Activated effector memory CD4-positive, alpha-beta T cell treated with Interleukin-2 at 50 U/mL for 16 hours (primary cell): ENCODE results near the gene FAM219A.
"Not testable (repeated sequence)": the region's sequence is repeated elsewhere in the genome, so short reads cannot be mapped to it uniquely, and the experiment has no call there.

Experiments used
- DNase-seq: peaks from one replicate; pipeline ENCODE4 v3.0.0-alpha.2; 2020

The FAM219A gene

GRCh38 chr9:34440017-34440416, 18.4 kb downstream of the FAM219A start:
- no peak for DNase-seq

DNA sequence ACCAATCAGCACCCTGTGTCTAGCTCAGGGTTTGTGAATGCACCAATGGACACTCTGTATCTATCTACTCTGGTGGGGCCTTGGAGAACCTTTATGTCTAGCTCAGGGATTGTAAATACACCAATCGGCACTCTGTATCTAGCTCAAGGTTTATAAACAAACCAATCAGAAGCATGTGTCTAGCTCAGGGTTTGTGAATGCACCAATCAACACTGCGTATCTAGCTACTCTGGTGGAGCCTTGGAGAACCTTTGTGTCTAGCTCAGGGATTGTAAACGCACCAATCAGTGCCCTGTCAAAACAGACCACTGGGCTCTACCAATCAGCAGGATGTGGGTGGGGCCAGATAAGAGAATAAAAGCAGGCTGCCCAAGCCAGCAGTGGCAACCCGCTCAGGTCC, 19.9 kb downstream of the FAM219A start:
- DNase-seq, result not testable (repeated sequence)

DNA sequence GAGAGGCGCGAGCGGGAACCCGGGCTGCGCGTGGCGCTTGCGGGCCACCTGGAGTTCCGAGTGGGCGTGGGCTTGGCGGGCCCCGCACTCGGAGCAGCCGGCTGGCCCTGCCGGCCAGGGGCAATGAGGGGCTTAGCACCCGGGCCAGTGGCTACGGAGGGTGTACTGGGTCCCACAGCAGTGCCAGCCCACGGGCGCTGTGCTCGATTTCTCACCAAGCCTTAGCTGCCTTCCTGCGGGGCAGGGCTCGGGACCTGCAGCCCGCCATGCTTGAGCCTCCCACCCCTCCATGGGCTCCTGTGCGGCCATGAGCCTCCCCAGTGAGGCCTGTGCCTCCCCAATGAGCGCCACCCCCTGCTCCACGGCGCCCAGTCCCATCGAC, 20.5 kb downstream of the FAM219A start:
- not testable (repeated sequence) for DNase-seq

DNA sequence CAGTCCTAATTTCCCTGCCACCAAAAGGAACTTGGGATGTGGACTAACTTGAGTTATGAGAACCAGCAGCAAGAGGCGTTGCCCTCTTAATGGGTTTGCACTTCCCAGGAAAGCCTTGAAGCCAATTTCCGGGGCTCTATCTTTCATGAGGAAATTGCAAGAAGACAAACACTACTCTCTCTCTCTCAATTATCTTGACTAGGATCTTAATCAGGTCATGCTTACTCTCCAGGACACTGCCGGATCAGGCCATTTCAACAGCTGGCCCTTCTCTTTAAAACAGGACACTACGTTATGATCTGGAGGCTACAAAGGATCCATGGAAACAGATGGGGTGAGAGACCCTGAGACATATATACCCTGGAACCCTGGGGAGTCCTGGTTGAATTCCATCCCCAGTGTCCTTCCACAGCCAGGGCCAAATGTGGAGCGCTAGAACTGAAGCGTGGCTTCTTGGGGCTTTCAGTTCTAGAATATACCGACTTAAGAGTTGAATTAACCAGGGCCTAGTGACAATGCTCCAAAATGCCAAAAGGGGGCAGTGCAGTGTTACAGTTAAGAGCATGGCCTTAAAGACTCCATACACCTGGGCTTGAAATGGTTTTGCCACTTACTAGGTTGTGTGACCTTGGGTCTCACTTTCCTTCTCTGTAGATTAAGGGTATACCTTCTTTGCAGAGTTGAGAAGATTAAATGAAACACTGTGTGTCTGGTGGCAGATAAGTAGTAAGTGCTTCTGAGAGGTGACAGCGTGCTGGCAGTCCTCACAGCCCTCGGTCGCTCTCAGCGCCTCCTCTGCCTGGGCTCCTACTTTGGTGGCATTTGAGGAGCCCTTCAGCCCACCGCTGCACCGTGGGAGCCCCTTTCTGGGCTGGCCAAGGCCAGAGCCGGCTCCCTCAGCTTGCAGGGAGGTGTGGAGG, 21.1 kb downstream of the FAM219A start:
- peak; percentile 21 for DNase-seq

- DNase-seq, result no peak
These were observed 26.7 kb downstream of the FAM219A start for GRCh38 chr9:34431667-34432066.

DNA sequence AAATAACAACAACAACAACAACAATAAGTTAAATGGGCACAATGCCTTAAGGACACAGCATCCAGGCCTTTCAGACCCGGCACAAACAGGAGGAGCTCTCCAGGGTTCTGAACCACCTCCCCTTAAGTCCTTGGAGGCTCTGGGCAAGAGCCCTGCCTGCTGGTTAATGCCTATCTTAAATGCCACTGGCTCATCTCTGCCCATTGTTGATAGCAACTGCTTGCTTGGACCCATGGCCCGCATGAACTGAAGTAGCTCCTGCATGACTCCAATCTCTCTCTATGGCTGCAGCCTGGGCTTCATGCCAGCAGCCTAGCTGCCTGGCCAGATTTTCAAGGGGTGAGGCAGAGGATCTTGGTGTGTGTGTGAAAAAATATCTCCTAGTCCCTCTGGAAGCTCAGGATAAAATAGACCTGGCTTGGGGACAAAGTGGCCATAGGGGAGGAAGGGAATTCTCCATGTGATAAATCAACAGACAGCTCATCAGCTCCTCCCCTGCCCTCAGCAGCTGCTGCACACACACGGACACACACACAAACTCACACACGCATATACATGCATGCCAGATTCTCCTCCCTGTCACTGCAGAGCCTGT, 27.4 kb downstream of the FAM219A start:
- DNase-seq, result no peak

GRCh38 chr9:34428325-34428958, 29.9 kb downstream of the FAM219A start:
- DNase-seq, result no peak

GRCh38 chr9:34426347-34427074, 31.9 kb downstream of the FAM219A start:
- no peak for DNase-seq

- DNase-seq, result no peak
These were observed 38.5 kb downstream of the FAM219A start for GRCh38 chr9:34419716-34420504.

GRCh38 chr9:34417734-34418133, 40.6 kb downstream of the FAM219A start:
- no peak for DNase-seq

DNA sequence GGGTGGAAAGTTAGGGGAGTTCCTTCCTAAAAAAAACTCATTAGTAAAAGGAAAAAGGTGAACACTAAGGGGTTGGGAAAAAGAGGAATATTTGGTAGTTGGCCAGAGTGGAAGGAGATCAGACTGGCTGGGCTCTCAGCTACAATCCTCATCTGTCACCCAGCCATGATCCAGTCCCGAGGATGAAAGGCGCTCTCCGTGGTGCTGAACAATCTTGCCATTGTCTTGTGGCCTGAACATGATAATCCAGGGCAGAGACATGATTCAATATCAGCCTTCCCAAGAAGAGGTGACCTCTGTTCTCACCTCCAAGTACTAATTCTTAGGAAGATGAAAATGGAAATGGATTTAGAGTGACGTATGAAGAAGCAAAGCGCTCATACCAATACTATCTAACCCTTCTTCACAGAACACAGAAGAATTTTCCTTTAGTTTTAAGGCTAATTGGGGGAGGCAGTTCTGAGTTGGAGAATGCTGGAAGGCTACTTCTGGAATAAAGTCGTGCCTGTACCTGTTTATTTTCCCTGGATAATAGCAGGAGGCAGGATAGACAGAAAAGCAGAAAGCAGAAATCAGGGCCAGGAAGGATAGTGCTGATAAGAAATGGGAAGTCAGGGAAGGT, 45.0 kb downstream of the FAM219A start:
- DNase-seq, result no peak

GRCh38 chr9:34412336-34412735, 46.0 kb downstream of the FAM219A start:
- DNase-seq, result no peak

DNA sequence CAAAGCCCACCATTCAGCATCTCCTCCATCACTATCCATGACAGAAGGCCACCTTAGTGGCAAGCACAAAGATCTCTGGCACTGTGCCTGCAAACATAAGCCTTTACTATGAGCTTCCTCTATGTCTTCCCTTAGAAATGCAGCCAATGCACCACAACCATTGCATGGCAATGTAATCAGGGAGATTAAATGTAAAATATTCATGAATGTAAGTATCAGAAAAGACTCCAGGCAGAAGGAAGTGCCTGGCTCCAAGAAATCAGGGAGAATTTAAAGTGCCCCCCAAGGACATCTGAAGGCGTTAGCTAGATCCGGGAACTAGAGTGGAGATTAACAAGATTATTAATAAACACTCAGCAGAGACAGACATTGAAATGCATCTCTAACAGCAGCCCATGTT, 49.2 kb downstream of the FAM219A start:
- no peak for DNase-seq

DNA sequence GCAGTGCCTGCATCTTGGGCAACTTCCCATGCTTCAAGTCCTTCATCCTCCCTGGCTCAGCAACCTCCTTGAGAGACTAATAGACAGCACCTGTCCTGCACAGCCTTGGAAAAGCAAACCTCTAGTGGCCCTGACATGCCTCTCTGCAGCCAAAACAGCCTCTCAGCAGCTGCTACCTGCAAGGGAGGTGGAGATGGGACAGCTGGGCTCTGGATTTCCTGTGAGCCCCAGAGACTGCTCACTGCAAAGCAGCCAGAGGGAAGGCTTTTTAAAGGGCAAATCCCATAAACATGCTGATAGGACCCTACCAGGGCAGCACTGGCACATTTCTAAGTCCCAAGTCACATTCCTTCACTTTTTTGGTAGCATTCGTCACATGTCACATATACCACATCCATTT, 50.2 kb downstream of the FAM219A start:
- no peak for DNase-seq

DNA sequence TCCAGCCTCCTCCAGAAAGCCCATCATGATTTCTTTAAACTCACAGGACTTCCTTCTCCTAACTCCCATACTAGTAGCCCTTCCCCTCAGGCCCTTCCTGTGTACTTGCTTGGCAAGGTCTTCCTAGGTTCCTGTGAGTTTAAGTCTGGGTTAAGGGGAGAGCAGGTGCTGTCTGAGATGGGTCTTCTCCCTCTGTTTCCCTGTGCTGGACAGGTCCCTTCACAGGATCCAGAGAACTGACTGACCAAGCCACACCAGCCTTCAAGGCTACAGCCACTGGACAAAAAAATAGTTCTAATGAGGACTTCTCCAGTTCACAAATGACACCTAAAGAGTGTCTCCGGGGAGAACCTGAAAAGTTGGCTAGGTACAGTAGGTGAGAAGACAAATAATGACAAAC, 52.2 kb downstream of the FAM219A start:
- DNase-seq, result no peak

DNA sequence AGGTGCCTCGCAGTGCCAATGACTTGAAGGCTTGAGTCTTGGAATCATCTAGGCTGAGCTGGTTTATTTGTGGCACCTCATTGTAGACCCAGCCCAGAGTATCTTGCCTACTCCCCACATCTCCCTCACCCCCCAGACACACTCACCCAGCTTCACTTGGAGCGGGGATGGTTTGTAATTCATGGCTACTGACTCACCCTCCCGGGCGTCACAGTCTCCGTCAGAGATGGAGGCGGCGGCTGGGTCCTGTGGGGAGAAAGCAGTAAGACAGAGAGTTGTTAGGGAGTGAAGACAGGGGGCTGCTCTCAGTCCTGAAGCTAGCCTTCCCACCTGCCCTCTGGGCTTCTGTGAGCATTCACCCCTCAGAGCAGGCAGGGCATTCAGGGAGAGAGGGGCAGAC, 52.7 kb downstream of the FAM219A start:
- DNase-seq, result no peak

DNA sequence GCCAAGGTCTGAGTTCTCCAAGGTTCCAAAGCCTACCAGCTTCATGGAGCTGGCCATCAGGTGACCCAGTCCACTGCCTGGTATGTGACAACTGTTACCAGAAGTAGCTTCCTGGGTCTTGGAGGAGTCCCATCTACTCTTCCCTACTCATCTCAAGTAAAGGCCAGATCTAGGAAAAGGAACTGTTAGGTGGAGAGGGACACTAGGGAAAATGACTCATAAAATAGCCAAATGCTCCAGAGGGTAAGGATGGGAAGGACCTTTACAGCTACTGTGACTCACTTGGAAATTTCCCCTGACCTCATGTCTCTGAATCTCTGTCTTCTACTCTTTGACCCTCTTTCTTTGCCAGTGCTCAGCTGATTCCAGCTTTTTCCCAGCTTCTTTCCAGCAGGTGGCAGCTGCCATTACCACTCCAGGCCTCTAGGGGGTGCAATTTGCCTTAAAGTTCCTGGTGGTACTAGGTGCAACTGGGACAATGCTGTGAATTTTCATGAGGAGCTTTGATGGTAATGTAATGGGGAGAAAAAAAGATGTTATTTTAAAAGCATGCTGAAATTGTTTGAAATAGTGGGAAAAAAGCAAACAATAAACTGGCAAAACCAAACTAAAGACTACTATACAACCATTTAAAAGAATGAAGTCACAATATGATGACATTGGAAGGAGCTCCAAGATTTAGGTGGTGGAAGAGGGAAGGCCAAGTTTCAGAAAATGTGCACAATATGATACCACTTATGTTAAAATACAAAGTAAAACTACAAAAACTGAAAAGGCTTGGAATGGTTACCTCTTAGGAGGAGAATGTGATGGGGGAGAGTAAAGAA, 54.6 kb downstream of the FAM219A start:
- DNase-seq, result peak; percentile 24

DNA sequence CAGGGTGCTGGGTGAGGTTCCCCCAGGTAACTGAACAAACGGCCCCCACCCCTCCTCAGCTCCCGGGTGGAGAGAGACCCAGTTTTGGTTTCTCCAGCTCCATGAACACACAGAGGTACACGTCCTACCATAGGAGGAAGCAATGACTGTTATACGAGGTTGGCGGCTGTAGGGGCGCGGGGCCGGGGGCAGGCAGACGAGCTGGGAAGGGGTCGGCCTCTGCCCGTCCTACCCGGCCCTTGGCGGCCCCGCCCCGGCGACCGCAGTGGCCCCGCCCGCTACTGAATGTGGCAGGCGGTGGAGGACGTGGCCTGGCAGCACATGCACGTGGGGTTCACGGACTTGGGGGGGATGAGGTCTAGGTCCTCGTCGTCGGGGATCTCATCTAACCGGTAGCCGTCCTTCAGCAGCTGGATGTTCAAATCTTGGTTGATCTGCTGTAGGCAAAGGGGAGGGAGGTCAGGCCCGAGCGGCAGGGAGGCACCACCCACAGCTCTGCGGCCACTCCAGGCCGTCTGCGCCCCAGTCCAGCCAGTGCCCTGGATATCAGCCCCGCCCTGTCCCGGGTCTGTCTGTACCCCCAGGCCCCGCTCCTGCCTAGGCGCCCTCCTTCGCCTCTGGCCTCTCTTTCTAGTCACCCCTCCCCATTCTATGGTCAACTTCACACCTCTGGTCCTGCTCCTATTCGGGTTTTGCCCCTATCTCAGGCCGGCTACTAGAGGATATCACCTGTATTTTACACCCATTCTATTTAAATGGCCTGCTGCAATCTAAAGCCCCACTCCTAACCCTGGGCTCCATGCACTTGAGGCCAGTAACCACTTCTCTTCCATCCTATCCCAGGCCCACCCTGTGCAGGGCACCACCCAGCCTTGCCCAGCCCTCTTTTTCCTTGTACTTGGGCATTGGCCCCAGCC, 57.4 kb downstream of the FAM219A start:
- DNase-seq, result no peak

DNA sequence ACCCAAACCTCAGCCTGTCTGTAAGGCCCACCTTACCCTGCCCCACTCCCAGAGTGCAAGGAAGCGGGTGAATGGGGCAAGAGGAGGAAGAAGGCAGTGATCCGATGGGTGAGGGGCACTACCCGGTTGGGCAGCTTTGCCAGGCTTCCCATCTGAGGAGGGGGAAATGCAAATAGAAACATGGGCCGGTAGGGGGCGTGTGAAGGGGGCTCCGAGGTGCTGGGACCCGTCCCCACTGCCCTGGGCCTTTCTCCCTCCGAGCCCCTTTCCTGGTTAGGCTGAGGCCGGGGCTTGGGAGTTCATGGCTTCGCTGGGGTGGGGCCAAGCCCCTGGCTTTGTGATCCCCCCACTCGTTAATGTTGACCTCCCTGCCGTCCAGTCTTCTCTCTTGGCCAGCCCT, 58.1 kb downstream of the FAM219A start:
- no peak for DNase-seq

DNA sequence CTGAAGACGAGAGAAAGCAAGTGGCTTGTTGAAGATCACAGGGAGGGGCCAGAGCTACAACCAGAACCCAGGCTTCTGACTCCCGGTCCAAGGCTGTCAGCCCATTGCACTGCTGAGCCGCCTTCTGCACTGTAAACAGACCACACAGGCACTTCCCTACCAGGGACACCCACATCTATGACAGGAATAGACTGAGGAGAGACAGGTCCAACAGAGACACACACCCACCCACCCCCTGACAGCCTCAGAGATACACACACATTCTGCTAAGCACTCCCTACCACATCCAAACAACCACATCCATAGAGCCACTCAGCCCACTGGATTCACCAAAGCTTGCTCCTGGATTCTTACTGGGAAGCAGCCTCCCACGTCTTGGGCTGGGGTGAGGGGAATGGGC, 58.6 kb downstream of the FAM219A start:
- DNase-seq, result no peak
